Measurements from ENCODE around the gene GOLGA8A.
"Not testable (repeated sequence)": the region's sequence is repeated elsewhere in the genome, so short reads cannot be mapped to it uniquely, and the experiment has no call there.

GOLGA8A gene

DNA sequence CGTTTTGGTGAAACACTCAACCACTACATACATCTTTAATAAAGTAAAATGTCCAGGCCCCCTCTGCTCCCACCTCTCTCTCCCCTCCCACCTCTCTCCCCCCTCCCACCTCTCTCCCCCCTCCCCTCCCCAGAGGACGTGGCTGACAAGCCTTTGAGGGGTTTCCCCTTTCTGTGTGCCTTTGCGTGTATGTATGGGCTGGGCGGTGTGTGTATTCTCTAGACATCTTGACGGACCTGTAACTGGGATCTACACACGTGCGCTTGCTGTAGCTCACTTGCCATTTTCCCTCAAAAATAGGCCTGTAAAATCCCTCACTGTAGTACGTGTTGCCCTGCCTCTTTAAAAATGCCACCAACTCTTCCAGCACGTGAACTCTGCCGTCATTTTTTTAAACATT is 28.6 kb downstream of the GOLGA8A start:
- DNase-seq, result not testable (repeated sequence)

DNA sequence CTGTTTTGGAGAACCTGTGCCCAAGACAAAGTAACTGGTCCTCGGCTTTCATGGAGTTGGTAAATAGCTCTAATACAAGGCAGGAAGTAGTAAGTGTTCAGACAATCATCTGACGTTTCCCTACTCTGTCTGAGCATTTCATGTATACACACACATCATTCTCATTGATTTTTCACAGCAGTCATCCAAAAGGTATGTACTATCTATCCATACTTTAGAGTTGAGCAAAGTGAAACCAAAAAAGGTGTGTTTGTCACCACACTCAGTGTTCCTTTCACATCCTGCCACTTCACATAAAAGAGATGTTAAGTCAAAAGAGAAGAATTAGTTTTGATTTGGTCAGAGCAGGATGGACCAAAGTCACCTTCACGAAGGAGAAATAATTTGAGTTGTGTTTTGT is 33.7 kb downstream of the GOLGA8A start:
- DNase-seq, result not testable (repeated sequence)

DNA sequence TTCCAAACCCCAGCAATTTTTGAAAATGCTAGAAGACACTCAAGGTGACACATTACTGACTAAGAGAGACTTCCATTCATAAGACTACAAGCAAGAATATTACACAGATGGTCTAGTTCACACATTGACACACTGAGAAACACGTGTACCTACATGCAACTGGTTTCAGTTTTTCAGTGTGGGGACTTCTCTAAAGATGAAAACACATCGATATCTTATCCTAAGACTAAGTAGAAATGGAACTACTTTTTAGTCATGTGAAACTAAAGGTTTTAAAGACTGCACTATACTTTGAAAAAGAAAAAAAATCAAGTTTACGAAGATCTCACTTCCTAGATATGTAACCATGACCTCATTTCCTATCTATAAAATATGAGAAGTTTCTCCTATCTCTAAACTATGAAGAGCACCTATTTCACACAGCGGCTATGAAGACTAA is 34.4 kb downstream of the GOLGA8A start:
- DNase-seq, result not testable (repeated sequence)

DNA sequence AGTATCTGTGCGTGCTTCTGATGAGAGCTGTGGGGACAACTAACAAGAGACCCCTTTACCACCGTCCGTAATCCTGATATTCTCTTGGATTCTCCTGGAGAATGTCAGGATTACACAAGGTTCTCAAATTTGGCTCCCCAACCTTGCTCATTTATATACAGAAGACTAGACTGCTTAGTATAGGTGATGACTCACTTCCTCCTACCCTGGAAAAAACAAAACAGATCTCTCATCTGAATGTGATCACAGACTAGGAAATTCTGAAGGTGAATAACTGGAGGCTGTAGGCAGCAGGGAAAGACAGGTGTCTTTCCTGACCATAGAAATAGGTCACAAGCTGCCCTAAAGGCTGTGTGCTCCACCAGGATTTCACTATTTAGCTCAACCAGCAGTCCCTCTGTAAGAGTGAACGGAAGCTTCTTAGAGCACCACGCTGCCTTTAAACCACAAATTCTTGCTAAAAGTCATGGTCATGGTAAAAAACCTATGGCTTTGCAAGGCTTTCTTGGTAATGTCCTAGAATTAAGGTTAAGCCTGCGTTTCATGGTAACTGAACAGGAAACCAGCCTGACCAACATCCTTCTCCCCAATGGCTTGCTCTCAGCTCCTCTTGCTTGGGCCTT is 39.9 kb downstream of the GOLGA8A start:
- not testable (repeated sequence) for DNase-seq

DNA sequence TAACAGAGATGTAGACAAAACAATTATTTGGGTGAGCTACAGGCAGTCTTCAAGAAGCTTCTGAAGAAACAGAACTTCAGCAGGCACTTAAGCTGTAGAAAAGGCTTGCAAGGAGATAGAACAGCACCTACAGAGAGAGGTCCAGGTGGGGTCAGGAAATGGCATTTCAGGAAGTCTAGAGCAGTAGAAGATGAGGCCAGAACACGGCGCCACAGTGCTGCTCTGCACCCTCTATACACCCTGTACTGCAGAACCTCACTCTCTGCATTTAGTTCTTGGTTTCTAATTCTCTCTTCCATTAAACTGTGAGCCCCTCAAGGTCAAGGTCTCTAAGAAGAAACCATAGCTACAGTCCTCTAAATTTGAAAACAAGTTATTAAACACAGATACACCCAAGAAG is 44.6 kb downstream of the GOLGA8A start:
- not testable (repeated sequence) for DNase-seq

DNA sequence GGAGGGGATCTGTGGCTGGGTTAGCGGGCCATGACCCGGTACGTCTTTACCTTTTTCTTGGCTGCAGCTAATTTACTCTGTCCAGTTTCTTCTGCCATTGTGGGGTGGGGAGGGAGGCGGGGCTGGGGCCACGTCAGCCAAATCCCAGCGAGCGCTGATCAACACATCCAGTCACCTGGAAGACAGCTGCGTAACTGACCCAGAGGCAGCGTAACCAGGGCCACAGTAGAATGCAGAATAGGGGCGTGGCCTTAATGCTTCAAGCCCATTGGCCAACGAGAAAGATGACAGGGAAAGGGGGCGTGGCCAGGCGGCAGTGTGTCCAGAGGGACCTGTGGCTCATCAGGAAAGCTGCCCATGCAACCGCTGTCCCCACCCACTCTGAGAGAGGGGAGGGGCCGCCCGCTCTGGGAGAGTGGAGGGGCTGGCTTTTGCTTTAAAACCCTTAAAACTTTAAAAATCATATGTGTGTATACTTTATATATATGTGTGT is 48.0 kb downstream of the GOLGA8A start:
- DNase-seq, result not testable (repeated sequence)

All from activated gamma-delta T cell treated with Interleukin-2 at 50 U/mL for 16 hours (primary cell).